ENCODE measurements around the gene FAIM.
"Not testable (repeated sequence)": the region's sequence is repeated elsewhere in the genome, so short reads cannot be mapped to it uniquely, and the experiment has no call there.

The FAIM gene

GRCh38 chr3:138604106-138604595, 4.4 kb upstream of the FAIM start:
- DNase-seq = not testable (repeated sequence)

DNA sequence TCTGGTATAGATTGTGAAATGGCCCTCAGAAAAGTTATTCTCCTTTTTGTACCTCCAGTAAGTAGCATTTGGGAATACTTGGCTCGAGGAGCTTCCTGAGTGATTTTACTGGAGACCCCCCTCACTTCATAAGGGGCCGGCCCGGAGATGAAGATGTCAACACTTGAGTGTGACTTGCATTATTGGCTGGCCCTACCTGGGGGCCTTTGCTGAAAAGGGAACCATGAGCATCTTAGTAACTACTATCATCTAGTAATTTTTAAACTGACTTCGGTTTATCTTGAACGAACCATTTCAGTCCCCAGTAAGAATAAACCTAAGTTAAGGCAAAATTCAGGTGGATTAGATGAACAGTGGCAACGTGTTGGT, 1.3 kb downstream of the FAIM start:
- DNase-seq = no peak

DNA sequence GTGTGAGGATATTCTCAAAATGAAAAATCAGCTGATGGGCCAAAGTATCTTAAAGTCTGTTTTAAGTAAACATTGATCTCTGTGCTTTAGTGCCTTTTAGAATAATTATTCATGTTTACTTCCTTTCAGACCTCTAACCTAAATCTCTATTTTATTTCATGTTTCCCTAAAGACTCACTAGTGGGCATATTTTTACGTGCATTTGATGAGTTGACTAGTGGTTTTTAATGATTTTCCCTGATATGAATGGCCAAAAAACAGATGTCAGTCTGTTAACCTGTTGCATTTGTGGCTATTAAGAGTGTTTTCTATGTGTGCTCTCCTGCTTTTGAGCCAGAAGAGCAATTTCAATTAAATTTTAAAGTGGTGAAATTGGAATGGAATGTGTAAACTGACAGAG, 6.9 kb downstream of the FAIM start:
- DNase-seq = no peak

- DNase-seq = no peak
Measured at GRCh38 chr3:138620431-138620830, 11.9 kb downstream of the FAIM start.

DNA sequence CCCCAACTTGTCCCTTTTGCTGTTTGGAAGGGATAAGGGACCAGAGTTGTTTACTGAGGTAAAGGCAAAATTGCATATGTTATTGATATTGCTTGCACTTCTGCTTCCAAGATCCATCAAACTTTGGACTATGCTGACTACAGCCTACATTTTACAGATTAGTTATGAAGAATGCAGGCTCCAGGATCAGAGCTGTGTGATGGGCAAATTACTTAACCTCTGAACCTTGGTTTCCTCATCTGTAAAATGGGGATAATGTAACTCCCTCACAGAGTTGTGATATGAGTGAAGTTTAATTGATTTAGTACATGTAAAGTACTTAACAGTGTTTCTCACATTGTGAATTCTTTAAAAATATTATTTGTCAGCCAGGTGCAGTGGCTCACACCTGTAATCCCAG, 15.9 kb downstream of the FAIM start:
- no peak for DNase-seq

- no peak for DNase-seq
Measured at GRCh38 chr3:138625707-138626365, 17.3 kb downstream of the FAIM start.

- DNase-seq = no peak
Measured at GRCh38 chr3:138629526-138629925, 21.0 kb downstream of the FAIM start.

DNA sequence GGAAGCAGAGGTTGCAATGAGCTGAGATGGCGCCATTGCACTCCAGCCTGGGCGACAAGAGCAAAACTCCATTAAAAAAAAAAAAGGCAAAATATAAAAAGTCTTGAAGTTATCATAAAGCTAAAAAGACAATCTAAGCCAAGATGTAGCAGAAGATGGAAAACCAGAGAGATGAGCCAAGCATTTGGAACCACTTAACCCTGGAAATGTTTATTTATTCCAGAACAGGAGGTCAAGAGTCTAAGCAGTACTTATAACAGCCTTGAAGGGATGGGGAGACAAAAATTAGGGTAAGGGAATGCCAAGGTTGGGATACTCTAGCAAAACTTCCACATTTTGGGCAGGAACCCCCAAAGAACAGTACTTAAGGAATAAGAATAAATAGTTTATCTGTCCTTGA, 30.1 kb downstream of the FAIM start:
- no peak for DNase-seq

DNA sequence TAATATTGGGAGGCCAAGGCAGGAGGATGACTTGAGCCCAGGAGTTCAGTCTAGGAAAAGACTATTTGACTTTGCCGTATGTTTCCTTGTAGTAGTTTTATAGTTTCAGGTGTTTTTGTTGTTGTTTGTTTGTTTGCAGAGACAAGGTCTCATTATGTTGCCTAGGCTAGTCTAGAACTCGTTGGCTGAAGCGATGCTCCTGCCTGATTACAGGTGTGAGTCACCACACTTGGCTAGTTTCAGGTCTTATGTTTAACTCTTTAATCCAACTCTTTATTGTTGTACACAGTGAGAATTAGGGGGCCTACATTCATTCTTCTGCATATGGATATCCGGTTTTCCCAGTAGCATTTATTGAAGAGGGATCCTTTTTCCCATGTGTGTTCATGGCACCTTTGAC, 32.0 kb downstream of the FAIM start:
- DNase-seq = no peak

GRCh38 chr3:138642226-138642926, 33.8 kb downstream of the FAIM start:
- no peak for DNase-seq

DNA sequence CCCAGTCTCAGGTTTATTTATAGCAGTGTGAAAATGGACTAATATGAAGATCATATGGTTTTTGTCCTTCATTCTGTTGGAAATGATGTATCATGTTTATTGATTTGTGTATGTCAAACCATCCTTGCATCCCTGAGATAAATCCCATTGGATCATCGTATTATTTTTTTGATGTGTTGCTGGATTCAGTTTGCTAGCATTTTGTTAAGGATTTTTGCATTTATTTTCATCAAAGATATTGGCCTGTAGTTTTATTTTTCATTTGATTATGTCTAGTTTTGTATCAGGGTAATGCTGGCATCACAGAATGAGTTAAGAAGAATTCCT, 34.3 kb downstream of the FAIM start:
- no peak for DNase-seq

GRCh38 chr3:138646008-138646407, 37.4 kb downstream of the FAIM start:
- no peak for DNase-seq

DNA sequence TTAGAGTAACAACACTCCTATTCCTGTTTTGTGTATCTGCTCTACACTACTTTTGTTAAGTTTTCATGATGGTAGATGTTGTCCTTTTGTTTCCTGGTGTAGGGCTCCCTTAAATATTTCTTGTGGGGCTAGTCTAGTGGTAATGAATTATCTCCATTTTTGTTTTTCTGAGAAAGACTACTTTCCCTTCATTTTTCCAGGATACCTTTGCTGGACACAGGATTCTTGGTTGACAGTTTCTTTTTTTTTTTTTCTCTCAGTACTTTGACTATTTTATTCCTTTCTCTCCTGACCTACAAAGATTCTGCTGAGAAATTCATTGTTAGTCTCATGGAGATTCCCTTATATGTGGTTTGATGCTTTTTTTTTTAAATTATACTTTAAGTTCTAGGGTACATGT, 37.9 kb downstream of the FAIM start:
- DNase-seq = no peak

DNA sequence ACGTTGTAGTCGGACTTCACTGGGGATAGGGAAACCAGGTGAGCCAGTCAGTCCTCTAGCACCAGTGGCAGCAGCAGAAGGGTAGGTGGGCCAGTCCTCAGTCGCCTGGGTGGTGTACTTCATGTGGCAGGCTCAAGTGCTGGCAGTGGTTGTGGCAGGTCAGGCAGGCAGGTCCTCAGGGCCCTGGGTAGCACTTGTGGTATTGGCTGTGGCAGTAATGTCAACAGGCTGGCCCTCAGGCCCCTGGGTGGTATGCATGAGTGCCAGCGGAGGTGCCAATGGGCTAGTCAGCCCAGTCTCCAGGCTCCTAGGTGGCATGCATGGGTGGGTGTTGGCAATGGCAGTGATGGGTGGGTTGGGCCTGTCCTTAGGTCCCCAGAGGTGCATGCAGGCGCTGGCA, 40.6 kb downstream of the FAIM start:
- no peak for DNase-seq

DNA sequence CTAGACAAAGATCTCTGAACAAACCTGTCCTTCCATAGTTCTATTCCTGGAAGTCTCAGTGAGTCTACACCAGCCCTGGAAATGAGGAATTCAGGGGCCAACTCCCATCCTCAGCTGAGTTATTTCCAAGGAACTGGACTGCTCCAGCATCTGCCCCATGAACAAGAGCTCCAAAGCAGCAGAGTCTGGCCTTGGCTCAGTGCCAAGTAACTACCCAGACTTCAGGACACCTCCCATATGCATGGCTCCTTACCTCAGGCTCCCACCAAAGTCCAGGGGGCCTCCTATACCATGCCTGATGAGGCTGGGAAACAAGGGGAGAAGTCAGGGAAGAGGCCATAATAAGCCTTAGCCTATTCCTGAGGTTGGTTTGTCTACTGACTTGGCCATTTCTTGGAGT, 45.0 kb downstream of the FAIM start:
- no peak for DNase-seq

DNA sequence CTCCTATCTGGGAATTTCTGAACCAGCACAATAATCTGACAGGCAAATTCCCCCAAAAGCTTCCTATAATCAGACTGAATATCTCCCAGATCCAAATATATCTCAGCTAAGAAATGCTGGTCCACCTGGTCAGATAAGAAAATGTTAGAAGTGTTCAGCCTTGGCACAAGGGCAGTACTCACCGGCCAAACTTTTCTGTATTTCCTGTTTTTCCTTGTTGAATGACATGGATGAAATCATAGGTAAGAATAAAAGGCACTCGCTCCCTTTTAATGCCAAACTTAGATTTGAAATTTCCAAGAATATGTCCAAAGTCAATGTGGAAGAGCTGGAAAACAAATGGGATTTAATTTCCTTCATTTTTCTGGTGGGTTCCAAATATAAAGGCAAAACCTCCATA, 48.9 kb downstream of the FAIM start:
- DNase-seq = no peak

GRCh38 chr3:138668107-138668506, 59.5 kb downstream of the FAIM start:
- DNase-seq = no peak

DNA sequence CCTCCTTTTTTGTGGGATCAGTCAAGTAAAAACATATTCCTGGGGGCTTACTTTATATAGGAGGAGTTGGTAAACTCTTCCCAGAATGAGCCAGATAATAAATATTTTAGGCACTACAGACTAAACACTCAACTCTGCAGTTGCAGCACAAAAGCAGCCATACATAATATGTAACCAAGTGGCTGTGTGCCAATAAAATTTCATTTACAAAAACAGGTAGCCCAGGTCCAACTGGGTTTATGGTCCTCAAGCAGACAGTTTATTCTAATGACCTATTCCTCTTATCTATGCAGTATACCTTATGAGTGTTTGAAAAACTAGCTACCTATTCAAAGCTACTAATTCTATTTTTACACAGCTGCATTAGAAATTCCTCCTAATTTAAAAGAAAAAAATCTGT, 61.8 kb downstream of the FAIM start:
- DNase-seq = no peak

DNA sequence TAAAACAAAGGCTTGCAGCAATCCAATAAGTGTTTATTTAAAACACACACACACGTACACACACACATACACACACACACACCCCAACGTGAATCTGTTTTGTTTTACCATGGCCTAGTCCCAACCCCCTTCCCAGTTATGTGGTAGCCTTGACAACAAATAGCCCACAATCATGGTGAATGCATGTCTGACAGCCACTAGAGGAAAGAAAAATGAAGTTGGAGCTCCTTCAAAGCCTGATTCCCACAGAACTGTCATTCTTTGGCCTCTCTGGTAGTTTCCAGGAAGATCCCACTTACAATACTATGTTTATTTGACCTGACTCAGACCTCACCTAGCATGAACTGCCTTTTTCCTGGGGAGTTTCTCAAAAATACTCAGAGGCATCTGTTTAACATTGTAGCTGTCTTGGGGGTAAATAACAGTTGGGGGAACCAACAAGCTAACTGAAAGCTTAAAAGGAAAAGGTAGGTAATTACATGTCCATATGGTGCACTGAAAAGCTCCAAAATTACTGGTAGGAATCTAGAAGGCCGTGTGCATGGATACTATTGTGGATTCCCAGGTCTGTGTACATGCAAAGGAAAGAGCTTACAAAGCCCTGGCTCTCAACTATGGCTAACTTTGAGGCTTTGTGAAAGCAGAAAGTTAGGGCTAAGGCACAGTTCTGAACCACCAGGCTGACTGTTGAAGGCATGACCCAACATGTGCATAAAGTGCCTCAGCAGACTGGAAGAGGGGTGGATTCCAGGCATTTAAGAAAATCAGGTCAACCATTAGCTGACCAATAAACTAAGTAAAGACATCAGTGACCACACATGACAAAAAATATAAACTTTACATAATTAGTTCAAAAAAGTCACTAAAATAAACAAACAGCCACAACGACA, 65.3 kb downstream of the FAIM start:
- DNase-seq = no peak

DNA sequence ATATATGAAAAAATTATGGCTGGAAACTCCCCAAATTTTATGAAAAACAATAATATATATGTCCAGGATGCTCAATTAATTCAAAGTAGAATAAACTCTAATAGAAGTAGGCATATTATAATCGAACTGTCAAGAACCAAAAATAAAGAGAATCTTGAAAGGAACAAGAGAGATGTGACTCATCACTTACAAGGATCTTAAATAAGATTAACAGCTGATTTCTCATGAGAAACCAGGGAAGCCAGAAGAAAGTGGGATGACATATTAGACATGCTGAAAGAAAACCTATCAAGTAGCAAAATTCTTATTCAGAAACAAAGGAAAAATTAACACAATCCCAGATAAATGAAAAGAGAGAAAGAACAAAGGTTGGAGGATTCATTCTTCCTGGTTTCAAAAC, 66.8 kb downstream of the FAIM start:
- no peak for DNase-seq

DNA sequence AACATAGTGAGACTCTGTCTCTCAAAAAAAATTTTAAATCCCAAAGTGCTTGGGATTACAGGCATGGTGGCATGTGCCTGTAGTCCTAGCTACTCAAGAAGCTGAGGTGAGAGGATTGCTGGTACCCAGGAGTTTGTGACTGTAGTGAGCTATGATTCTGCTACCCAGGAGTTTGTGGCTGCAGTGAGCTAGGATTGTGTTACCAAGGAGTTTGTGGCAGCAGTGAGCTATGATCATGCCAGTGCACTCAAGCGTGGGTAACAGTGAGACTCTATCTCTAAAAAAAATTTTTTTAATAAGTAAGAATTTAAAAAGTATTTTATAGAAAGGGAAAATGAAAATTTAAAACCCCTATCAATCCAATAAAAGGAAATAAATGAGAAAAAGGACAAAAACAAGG, 69.5 kb downstream of the FAIM start:
- no peak for DNase-seq

GRCh38 chr3:138678874-138679392, 70.4 kb downstream of the FAIM start:
- no peak for DNase-seq

DNA sequence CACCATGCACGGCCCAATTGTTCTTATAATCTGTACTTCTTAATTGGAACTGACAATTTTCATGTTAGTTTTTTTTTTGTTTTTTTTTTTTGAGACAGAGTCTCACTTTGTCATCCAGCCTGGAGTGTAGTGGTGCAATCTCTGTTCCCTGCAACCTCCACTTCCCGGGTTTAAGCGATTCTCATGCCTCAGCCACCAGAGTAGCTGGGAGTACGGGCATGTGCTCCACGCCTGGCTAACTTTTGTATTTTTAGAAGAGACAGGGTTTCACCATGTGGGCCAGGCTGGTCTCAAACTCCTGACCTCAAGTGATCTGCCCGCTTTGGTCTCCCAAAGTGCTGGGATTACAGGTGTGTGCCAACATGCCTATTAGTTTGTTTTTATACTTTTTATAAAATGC, 72.4 kb downstream of the FAIM start:
- not testable (repeated sequence) for DNase-seq
